Measurements from ENCODE around the gene PHKB.

Gene PHKB

DNA sequence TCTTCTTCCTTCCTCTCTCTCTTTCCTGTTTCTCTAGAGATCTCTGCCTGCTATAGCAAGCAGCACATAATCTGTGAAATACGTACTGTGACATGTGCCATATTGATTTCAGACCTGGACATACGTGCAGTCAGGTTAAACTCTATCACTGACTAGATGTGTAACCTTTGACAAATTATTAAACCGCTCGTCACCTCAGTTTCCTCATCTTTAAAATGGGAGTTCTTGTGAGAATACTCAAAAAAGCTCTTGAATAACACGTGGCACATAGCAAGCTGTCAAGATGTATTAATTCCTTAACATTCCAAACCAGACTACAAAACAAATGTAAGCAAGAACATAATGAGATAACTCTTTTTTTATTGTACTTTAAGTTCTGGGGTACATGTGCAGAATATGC lies 170.0 kb downstream of the PHKB start:
- TF ChIP-seq, protein P1, sequence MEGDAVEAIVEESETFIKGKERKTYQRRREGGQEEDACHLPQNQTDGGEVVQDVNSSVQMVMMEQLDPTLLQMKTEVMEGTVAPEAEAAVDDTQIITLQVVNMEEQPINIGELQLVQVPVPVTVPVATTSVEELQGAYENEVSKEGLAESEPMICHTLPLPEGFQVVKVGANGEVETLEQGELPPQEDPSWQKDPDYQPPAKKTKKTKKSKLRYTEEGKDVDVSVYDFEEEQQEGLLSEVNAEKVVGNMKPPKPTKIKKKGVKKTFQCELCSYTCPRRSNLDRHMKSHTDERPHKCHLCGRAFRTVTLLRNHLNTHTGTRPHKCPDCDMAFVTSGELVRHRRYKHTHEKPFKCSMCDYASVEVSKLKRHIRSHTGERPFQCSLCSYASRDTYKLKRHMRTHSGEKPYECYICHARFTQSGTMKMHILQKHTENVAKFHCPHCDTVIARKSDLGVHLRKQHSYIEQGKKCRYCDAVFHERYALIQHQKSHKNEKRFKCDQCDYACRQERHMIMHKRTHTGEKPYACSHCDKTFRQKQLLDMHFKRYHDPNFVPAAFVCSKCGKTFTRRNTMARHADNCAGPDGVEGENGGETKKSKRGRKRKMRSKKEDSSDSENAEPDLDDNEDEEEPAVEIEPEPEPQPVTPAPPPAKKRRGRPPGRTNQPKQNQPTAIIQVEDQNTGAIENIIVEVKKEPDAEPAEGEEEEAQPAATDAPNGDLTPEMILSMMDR (IDR thresholded peaks at IDR 0.05; ENCODE audit: unreplicated experiment in 3 of 3): no peak
- Mint-ChIP-seq H3K27ac (no peak overlapping the region), H3K36me3 (ENCODE audit: low read depth) (peaks cover 13% of the 10 kb centered on the region), H3K27me3 (ENCODE audit: low read depth) (no peaks in the 10 kb centered on the region), H3K4me3 (no peak overlapping the region), H3K9me3 (peaks cover 8% of the 10 kb centered on the region), H3K4me1 (no peaks in the 10 kb centered on the region)

DNA sequence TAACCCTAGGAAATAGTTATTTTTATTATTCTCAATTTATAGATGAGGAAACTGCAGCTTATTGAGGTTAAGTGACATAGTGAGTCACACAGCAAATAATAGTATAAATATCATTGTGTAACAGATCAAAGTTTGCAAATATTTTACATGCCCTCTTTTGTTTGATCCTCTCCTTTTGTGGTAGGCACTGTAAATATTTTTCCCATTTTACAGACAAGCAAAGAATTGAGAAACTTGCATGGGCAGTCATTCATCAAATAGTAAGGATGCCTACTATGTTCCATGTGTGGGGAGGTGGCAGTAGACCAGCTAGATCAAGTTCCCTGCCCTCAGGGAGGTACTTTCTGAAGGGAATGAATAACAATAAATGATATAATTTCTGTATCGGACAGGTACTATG lies 173.0 kb downstream of the PHKB start:
- H3K4me1 Mint-ChIP-seq: no peaks in the 10 kb centered on the region

DNA sequence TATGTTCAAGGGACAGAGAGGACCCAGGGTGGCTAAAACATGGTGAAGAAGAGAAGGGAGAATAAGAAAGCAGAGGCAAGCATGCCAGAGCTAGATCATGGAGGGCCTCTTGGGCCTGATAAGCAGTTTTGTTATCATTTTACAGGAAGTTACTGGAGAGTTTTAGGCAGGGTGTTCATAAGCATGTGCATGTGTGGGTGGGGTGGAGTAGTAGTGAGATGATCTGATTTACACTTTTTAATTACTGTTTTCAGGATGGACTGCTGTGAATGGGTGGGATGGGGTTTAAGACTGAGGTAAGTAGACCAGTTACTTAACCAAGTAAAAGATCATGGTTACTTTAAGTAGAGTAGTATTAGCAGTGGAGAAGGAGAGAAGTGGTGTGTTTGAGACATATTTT lies 173.6 kb downstream of the PHKB start:
- peaks cover 13% of the 10 kb centered on the region for H3K36me3 Mint-ChIP-seq (ENCODE audit: low read depth)

More for the DNA sequence above, 173.0 kb downstream of the PHKB start:
- peaks cover 13% of the 10 kb centered on the region for H3K36me3 Mint-ChIP-seq (ENCODE audit: low read depth)
- no peak overlapping the region for H3K4me3 Mint-ChIP-seq
- peaks cover 8% of the 10 kb centered on the region for H3K9me3 Mint-ChIP-seq
- H3K27ac Mint-ChIP-seq: no peak overlapping the region
- no peaks in the 10 kb centered on the region for H3K27me3 Mint-ChIP-seq (ENCODE audit: low read depth)
- TF ChIP-seq, protein P1 (IDR thresholded peaks at IDR 0.05; ENCODE audit: unreplicated experiment in 3 of 3): no peak

DNA sequence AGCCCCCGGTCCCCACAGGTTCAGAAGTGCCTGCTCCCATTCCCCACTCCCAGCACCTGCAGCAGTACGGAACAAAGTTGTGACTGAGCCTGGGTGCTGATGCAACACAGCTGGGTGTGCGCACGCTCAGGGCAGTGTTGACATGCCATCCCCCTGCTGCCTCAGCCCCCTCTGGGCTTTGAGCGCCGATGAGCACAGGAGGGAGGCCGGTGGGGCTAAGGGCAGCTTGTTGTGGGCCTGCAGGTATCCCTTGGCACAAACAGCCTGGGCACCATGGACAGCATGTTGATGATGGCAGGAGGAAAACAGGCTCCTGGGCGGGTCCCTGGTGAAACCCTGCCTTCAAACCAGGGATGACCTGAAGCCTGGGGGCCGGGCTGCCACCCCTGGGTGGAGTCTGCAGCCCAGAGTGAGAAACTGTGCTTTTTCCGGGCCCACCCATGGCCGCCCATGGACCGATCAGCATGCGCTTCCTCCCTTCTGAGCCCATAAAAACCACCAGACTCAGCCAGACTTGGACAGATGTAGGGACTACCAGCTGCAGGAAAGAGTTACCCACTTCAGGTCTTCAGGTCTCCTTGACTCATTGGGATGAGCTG lies 175.5 kb downstream of the PHKB start:
- H3K27ac Mint-ChIP-seq: no peak overlapping the region
- no peak overlapping the region for H3K4me3 Mint-ChIP-seq
- peaks cover 2% of the 10 kb centered on the region for H3K9me3 Mint-ChIP-seq
- no peaks in the 10 kb centered on the region for H3K27me3 Mint-ChIP-seq (ENCODE audit: low read depth)
- no peaks in the 10 kb centered on the region for H3K4me1 Mint-ChIP-seq
- H3K36me3 Mint-ChIP-seq (ENCODE audit: low read depth): peaks cover 9% of the 10 kb centered on the region
- TF ChIP-seq, protein P1 (IDR thresholded peaks at IDR 0.05; ENCODE audit: unreplicated experiment in 3 of 3): no peak

More for the DNA sequence above, 173.6 kb downstream of the PHKB start:
- H3K27me3 Mint-ChIP-seq (ENCODE audit: low read depth): no peaks in the 10 kb centered on the region
- peaks cover 8% of the 10 kb centered on the region for H3K9me3 Mint-ChIP-seq
- H3K27ac Mint-ChIP-seq: no peak overlapping the region
- H3K4me3 Mint-ChIP-seq: no peak overlapping the region
- H3K4me1 Mint-ChIP-seq: no peaks in the 10 kb centered on the region
- TF ChIP-seq, protein P1 (IDR thresholded peaks at IDR 0.05; ENCODE audit: unreplicated experiment in 3 of 3): no peak

DNA sequence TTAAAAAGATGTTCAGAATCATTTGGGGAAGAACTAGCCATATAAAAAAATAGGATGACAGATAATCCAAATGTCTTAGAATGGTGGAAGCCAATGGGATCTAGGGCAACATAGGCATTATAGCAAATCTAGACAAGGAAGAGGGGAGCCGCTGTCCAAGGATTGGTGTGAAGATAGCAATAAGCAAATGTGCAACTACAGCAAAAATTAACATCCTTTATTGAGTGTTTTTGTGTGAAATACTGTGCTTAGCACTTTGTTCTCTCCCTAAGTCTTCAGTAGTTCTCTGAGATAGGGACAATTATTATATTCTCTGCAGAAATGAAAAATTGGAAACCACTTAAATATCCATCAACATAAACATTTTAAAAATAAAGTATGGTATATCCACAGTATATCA lies 177.0 kb downstream of the PHKB start:
- no peaks in the 10 kb centered on the region for H3K9me3 Mint-ChIP-seq
- no peak overlapping the region for H3K4me3 Mint-ChIP-seq
- H3K36me3 Mint-ChIP-seq (ENCODE audit: low read depth): peaks cover 8% of the 10 kb centered on the region
- no peak overlapping the region for H3K27ac Mint-ChIP-seq
- TF ChIP-seq, protein P1 (IDR thresholded peaks at IDR 0.05; ENCODE audit: unreplicated experiment in 3 of 3): no peak
- no peaks in the 10 kb centered on the region for H3K27me3 Mint-ChIP-seq (ENCODE audit: low read depth)
- H3K4me1 Mint-ChIP-seq: no peaks in the 10 kb centered on the region

DNA sequence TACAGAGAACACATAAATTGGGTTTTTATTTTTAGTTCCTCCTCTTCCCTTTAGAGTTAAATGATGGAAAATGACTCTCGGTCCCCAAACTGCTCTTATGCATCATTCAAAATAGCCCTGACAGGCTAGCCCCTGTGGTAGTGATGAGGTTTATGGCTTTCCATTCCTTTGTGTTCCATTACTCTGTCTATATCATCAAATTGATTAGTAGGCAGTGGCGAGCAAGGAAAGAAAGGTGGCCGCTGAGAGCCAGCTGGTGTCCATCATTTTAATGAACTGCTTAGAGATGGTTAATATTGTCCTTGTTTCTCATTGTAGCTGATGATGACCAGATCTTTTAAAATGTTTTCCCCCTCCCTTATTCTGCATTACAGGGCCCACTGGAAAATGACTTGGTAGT lies 179.5 kb downstream of the PHKB start:
- Mint-ChIP-seq H3K27ac (no peak overlapping the region), H3K9me3 (no peaks in the 10 kb centered on the region), H3K27me3 (ENCODE audit: low read depth) (no peaks in the 10 kb centered on the region), H3K4me3 (no peak overlapping the region), H3K36me3 (ENCODE audit: low read depth) (peaks cover 17% of the 10 kb centered on the region), H3K4me1 (no peaks in the 10 kb centered on the region)
- TF ChIP-seq, protein P1 (IDR thresholded peaks at IDR 0.05; ENCODE audit: unreplicated experiment in 3 of 3): no peak
